ENCODE data around the gene GAL3ST3.
"Not testable (repeated sequence)": the region's sequence is repeated elsewhere in the genome, so short reads cannot be mapped to it uniquely, and the experiment has no call there.

Gene GAL3ST3

DNA sequence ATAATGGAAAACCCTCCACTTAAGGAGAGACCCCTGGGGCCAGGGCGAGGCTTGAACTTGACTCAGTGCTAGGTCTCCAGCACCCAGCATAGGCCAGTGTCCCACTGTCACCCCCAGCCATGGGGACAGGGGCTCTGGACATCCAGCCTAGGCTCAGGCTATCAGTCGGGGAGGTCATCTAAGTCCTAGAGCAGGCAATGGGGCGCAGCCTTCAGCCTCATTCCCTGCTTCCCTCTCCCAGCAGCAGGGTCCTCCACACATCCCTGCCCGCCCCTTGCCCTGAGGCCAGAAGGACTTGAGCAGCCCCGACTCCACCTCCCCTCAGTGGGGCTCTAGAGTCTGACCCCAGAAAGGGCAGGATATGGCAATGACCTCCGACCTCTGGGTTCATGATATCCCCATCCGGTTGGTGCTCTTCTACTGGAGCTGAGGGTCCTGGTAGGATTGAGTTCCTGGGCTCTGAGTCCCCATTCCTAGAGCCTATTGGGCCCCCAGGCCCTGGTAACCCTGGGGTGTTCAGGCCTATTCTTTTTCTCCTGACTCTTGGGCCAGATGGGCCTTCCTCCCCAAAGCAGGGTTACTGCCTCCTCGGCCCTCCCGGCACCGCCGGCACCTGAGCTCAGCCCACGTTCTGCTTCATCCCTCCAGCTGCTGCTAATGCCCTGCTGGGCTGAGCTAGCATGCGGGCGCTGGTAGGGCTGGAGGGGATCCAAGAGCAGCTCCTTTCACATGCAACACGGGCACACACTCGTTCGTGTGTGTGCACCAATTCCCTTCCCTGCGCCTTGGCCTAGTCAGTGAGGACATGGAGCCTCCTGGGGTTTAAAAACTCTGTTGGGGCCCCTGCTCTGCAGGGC, 32.8 kb downstream of the GAL3ST3 start:
- Histone ChIP-seq H3K4me3 (ENCODE audit: low read length) (peak overlapping the region; percentile 54), H3K4me2 (ENCODE audit: low read length) (peak overlapping the region; percentile 79), H3K4me1 (ENCODE audit: control insufficient read depth, insufficient read depth, low read length) (peaks cover 62% of the 10 kb centered on the region), H3K27me3 (ENCODE audit: control insufficient read depth, insufficient read depth, low read length) (no peaks in the 10 kb centered on the region), H3K9ac (ENCODE audit: low read depth, low read length) (peak overlapping the region; percentile 81), H3K9me3 (replicated peaks; ENCODE audit: low read length) (no peaks in the 10 kb centered on the region), H3K36me3 (ENCODE audit: insufficient read depth, low read length) (no peaks in the 10 kb centered on the region)

DNA sequence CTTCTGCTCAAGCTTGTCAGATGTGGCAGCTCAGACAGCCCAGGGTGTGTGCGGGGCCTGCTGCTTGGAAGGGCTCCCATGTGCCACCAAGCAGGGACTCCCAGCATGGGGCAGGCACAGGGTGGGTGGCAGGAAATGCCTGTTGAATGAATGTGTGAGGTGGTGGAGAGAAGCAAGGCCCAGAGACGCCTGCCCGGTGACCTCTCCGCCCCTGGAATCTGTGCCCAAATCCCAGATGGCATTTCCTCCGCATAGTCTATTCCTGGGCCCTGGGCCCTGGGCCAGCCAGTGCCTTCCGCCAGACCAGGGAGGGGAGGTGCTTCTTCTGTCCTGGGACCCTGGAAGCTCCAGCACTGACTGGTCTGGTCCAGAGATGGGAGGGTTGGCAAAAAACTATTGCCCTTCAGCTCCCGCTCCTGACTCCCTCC, 33.5 kb downstream of the GAL3ST3 start:
- no peaks in the 10 kb centered on the region for H3K27me3 ChIP-seq (ENCODE audit: control insufficient read depth, insufficient read depth, low read length)
- no peaks in the 10 kb centered on the region for H3K36me3 ChIP-seq (ENCODE audit: insufficient read depth, low read length)
- H3K4me2 ChIP-seq (ENCODE audit: low read length), result peak overlapping the region; percentile 79
- H3K9me3 ChIP-seq (replicated peaks; ENCODE audit: low read length), result no peaks in the 10 kb centered on the region
- H3K4me1 ChIP-seq (ENCODE audit: control insufficient read depth, insufficient read depth, low read length), result peaks cover 56% of the 10 kb centered on the region
- peak overlapping the region; percentile 81 for H3K9ac ChIP-seq (ENCODE audit: low read depth, low read length)
- peak overlapping the region; percentile 54 for H3K4me3 ChIP-seq (ENCODE audit: low read length)

DNA sequence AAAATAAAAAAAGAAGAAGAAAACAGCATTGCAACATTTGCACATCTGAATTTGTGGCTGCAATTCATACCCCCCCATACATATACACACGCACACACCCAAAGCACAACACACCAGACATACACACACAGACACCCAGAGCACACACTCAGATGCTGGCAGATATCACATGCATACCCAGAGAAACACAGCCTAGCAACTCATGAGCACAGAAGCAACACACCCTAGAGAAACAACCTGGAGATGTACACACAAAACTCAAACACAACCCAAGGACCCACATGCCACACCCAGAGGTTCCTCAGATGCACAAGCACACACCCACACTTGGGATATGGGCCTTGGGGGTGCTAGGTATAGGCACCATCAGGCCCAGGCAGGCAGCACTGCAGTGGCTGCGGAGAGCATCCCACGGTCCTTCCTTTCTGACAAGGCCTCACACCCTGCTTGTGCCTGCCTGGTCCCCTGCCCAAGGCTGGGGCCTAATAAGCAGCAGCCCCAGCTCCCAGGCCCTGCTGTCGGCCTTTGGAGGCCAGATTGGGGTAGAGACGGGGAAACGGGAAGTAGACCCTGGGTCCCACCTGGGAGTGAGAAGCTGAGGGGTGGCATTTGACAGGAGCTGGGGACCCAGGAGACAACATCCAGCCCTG, 34.0 kb downstream of the GAL3ST3 start:
- H3K9me3 ChIP-seq (replicated peaks; ENCODE audit: low read length), result no peaks in the 10 kb centered on the region
- H3K9ac ChIP-seq (ENCODE audit: low read depth, low read length), result peak overlapping the region; percentile 81
- H3K36me3 ChIP-seq (ENCODE audit: insufficient read depth, low read length), result no peaks in the 10 kb centered on the region

DNA sequence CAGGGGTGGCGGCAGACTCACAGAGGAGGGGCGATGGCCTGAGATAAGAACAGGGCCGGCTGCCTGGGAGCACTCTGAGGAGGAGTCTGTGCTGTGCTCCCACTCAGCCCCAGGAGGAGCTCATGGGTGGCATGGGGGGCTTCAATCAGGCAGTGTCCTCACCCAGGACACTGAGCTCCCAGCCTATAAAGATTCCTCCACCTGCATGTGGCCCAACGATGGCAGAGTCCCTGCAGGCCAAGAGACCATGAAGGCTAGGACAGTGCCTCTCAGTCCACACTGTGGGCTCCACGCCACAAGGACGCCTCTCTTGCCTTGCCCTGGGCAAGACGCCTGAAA, 35.2 kb downstream of the GAL3ST3 start:
- Histone ChIP-seq H3K4me1 (ENCODE audit: control insufficient read depth, insufficient read depth, low read length) (peaks cover 54% of the 10 kb centered on the region), H3K9me3 (replicated peaks; ENCODE audit: low read length) (no peaks in the 10 kb centered on the region), H3K27me3 (ENCODE audit: control insufficient read depth, insufficient read depth, low read length) (no peaks in the 10 kb centered on the region), H3K36me3 (ENCODE audit: insufficient read depth, low read length) (no peaks in the 10 kb centered on the region), H3K4me2 (ENCODE audit: low read length) (no peak overlapping the region), H3K9ac (ENCODE audit: low read depth, low read length) (no peak overlapping the region), H3K4me3 (ENCODE audit: low read length) (no peak overlapping the region)

More for the DNA sequence above, 34.0 kb downstream of the GAL3ST3 start:
- H3K4me3 ChIP-seq (ENCODE audit: low read length), result peak overlapping the region; percentile 25
- peaks cover 51% of the 10 kb centered on the region for H3K4me1 ChIP-seq (ENCODE audit: control insufficient read depth, insufficient read depth, low read length)
- H3K4me2 ChIP-seq (ENCODE audit: low read length), result peak overlapping the region; percentile 79
- H3K27me3 ChIP-seq (ENCODE audit: control insufficient read depth, insufficient read depth, low read length), result no peaks in the 10 kb centered on the region

DNA sequence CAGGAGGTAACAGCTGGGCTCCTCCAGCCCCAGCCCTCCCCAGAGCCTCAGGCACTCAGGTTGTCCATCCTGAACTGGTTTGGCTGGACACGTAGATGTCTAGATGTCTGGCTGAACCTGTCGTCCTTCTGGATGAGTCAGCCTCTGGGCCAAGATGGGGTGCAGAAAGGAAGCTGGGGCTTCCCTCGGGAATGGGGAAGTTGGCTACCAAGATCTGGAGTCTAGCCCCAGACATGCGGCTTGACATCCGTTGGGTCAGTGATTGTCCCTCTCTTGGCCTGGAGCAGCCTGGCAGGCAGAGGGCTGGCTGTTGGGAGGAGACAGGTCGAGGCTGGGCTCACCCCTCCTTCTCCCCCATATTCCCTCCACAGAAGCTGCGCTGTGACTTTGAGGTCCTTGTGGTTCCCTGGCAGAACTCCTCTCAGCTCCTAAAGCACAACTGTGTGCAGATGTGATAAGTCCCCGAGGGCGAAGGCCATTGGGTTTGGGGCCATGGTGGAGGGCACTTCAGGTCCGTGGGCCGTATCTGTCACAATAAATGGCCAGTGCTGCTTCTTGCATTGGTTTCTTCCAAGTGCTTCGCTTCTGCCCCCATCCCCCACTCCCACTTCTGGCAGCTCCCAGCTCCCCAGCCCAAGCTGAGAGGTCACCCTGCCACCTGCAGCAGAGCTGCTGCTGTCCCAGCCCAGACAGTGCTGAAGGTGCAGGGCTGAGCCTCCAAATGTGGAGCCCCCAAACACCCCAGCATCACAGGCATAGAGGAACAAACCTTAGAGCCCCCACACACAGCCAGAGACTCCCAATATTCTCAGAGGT, 35.8 kb downstream of the GAL3ST3 start:
- Histone ChIP-seq H3K9me3 (replicated peaks; ENCODE audit: low read length) (no peaks in the 10 kb centered on the region), H3K4me3 (ENCODE audit: low read length) (no peak overlapping the region), H3K9ac (ENCODE audit: low read depth, low read length) (no peak overlapping the region), H3K4me1 (ENCODE audit: control insufficient read depth, insufficient read depth, low read length) (peaks cover 59% of the 10 kb centered on the region), H3K27me3 (ENCODE audit: control insufficient read depth, insufficient read depth, low read length) (no peaks in the 10 kb centered on the region), H3K4me2 (ENCODE audit: low read length) (peak overlapping the region; percentile 34), H3K36me3 (ENCODE audit: insufficient read depth, low read length) (no peaks in the 10 kb centered on the region)

DNA sequence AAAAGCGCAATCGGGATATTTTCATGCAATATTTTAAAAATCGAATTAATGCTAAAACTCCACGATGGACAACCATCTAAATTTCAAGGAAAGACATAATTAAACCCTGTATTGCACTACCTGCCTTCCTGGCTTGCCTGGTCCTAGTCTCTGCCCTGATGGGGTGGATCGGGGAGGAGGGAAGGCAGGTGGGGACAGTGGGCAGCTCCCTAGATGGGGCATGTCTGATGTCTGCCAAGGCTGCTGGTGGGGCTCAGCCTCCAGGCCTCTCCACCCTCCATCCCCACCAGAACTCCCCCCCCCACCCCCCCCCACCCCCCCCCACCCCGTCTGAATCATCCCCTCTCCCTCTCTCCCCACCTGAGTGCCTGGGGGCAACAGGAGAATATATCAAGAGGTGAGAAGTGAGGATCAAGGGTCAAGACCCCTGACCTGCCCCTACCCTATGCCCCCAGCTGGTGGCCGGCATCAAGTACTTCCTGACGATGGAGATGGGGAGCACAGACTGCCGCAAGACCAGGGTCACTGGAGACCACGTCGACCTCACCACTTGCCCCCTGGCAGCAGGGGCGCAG, 36.5 kb downstream of the GAL3ST3 start:
- peak overlapping the region; percentile 34 for H3K4me2 ChIP-seq (ENCODE audit: low read length)
- no peaks in the 10 kb centered on the region for H3K36me3 ChIP-seq (ENCODE audit: insufficient read depth, low read length)
- no peaks in the 10 kb centered on the region for H3K9me3 ChIP-seq (replicated peaks; ENCODE audit: low read length)
- peaks cover 60% of the 10 kb centered on the region for H3K4me1 ChIP-seq (ENCODE audit: control insufficient read depth, insufficient read depth, low read length)
- no peak overlapping the region for H3K4me3 ChIP-seq (ENCODE audit: low read length)
- no peak overlapping the region for H3K9ac ChIP-seq (ENCODE audit: low read depth, low read length)
- no peaks in the 10 kb centered on the region for H3K27me3 ChIP-seq (ENCODE audit: control insufficient read depth, insufficient read depth, low read length)

DNA sequence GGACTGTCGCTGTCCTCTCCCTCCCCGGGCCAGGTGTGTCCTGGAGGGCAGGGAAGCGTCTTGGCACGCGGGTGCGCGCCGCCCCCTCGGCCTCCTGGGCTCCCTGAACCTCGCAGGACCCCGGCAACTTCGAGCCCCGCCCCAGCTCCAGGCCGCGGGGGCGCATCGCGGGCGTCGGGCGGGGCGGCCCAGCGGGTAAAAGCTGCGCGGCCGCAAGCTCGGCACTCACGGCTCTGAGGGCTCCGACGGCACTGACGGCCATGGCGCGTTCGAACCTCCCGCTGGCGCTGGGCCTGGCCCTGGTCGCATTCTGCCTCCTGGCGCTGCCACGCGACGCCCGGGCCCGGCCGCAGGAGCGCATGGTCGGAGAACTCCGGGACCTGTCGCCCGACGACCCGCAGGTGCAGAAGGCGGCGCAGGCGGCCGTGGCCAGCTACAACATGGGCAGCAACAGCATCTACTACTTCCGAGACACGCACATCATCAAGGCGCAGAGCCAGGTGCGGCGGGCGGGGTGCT, 37.1 kb downstream of the GAL3ST3 start, which contains the start of gene CST6:
CST6 (plus strand) TSS at position 224 of the 519 bp plus-strand sequence; CDS start at position 261, 37 bp downstream.
- Histone ChIP-seq H3K9me3 (replicated peaks; ENCODE audit: low read length) (no peaks in the 10 kb centered on the region), H3K36me3 (ENCODE audit: insufficient read depth, low read length) (no peaks in the 10 kb centered on the region), H3K4me2 (ENCODE audit: low read length) (peak within 1 kb of the TSS; percentile 34), H3K27me3 (ENCODE audit: control insufficient read depth, insufficient read depth, low read length) (no peaks in the 10 kb centered on the region), H3K4me3 (ENCODE audit: low read length) (peak within 1 kb of the TSS; percentile 26), H3K4me1 (ENCODE audit: control insufficient read depth, insufficient read depth, low read length) (peaks cover 56% of the 10 kb centered on the region), H3K9ac (ENCODE audit: low read depth, low read length) (no peak within 1 kb of the TSS)

DNA sequence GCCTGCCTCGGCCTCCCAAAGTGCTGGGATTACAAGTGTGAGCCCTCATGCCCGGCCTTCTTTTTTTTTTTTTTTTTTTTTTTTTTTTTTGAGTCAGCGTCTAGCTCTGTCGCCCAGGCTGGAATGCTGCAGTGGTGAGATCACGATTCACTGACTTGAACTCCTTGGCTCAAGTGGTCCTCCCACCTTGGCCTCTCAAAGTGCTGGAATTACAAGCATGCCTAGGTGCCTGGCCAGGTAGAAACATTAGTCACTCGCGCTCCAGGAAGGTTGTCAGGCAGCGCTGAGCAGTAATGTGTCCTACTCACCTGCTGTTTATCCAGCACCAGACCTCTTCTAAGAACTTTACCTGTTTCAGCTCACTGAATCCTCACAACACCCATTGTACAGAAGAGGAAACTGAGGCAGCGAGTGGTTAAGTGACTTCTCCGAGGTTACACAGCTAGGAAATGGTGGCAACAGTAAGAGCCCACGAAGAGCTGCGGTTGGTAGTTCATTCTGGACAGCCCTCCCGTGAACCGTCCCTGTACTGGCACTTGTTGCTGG, 37.6 kb downstream of the GAL3ST3 start:
- Histone ChIP-seq H3K27me3 (ENCODE audit: control insufficient read depth, insufficient read depth, low read length) (no peaks in the 10 kb centered on the region), H3K4me2 (ENCODE audit: low read length) (peak overlapping the region; percentile 26), H3K4me1 (ENCODE audit: control insufficient read depth, insufficient read depth, low read length) (peaks cover 51% of the 10 kb centered on the region), H3K36me3 (ENCODE audit: insufficient read depth, low read length) (no peaks in the 10 kb centered on the region), H3K9me3 (replicated peaks; ENCODE audit: low read length) (no peaks in the 10 kb centered on the region), H3K4me3 (ENCODE audit: low read length) (peak overlapping the region; percentile 21), H3K9ac (ENCODE audit: low read depth, low read length) (no peak overlapping the region)

DNA sequence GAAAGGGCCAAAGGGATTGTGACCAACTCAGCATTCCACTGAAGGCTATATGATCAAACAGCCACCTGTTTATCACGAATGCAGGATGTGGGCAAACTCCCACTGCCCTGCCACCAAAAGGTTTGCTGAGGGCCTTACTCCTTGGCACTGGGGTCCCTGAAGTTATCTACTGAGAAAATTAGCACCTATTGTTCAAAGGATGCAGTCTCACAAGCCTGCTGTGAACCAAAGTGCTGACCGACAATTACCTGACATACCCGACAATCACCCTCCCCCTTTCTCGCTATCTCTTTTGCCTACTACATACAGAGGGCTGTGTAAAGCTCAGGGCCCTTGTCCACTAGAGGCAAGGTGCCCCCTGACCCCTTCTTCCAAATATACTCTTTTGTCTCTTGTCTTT, 38.9 kb downstream of the GAL3ST3 start:
- not testable (repeated sequence) for H3K9me3 ChIP-seq (replicated peaks; ENCODE audit: low read length); H3K36me3 ChIP-seq (ENCODE audit: insufficient read depth, low read length); H3K27me3 ChIP-seq (ENCODE audit: control insufficient read depth, insufficient read depth, low read length); H3K4me2 ChIP-seq (ENCODE audit: low read length); H3K4me3 ChIP-seq (ENCODE audit: low read length); H3K9ac ChIP-seq (ENCODE audit: low read depth, low read length)
- peaks cover 38% of the 10 kb centered on the region for H3K4me1 ChIP-seq (ENCODE audit: control insufficient read depth, insufficient read depth, low read length)

DNA sequence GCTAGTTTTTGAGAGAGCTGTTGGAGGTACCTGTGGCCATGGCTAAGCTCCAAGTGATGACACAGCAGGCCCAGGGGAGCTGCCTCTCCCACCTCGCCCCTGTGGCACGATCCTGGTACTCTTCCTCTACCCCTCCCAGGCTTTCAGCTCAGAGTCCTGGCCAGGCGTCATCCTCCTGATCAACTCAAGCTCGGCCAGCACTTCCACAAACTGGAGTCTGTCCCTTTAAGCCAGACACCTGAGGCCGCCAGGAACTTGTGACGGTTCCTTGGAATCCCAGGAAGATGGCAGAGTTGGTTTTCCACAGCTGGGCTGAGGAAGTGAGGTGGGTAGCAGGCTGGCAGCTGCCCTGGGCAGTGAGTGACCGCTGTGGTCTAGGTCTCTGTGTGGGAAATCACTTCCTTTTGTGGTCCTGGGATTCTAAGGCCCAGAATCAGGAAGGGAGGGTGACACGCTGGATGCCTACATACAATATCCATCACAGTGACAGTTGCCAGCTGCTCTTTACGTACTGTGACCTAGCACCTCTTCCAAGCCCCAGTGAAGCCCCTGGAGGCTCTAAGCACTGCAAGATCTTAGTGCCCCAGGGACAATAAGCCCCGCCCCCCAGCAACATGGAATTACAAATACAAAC, 40.4 kb downstream of the GAL3ST3 start:
- H3K9ac ChIP-seq (ENCODE audit: low read depth, low read length), result peak overlapping the region; percentile 3

More for the DNA sequence above, 40.4 kb downstream of the GAL3ST3 start:
- no peak overlapping the region for H3K4me3 ChIP-seq (ENCODE audit: low read length)
- H3K36me3 ChIP-seq (ENCODE audit: insufficient read depth, low read length), result peaks cover 18% of the 10 kb centered on the region
- H3K4me2 ChIP-seq (ENCODE audit: low read length), result no peak overlapping the region
- H3K4me1 ChIP-seq (ENCODE audit: control insufficient read depth, insufficient read depth, low read length), result peaks cover 30% of the 10 kb centered on the region
- no peaks in the 10 kb centered on the region for H3K27me3 ChIP-seq (ENCODE audit: control insufficient read depth, insufficient read depth, low read length)
- H3K9me3 ChIP-seq (replicated peaks; ENCODE audit: low read length), result no peaks in the 10 kb centered on the region

Data from skeletal muscle satellite cell (primary cell).